Caco-2 (cell line): ENCODE measurements around the gene TMEM223. TPM values are rescaled to one million over a fixed set of nuclear protein-coding genes. Genes with fewer than 3 reads are reported as not detected.

ENCODE experiments used
- BruUV-seq: library from RNA; stranded (reverse); fragments of 400-500 nt; replicated peaks from 2 replicates; lab custom pipeline; 2021; lab: Mats Ljungman, UMichigan
- CTCF ChIA-PET: fragments of 300-600 bp; sonication (Branson Sonifier 250); formaldehyde crosslinking; loops from one replicate; lab custom pipeline; 2022; ENCODE audit warnings: antibody characterized with exemption; lab: Charles Lee
- POLR2A ChIA-PET: fragments of 300-600 bp; sonication (Branson Sonifier 250); formaldehyde crosslinking; loops from one replicate; lab custom pipeline; 2022; ENCODE audit warnings: antibody characterized with exemption; lab: Charles Lee
- DNase-seq, 2 experiments: peaks; one replicate each; pipeline versions ENCODE4 v3.0.0 to v3.0.0-alpha.2; 2020 to 2022
- H3K27me3 ChIP-seq: replicated peaks from 2 replicates; pipeline ENCODE4 v1.6.0; 2011; ENCODE audit warnings: low read length; ENCODE audit not compliant: control insufficient read depth, insufficient read depth
- H3K36me3 ChIP-seq: 2 replicates; pipeline ENCODE4 v1.5.1; 2011; ENCODE audit warnings: low read length; ENCODE audit not compliant: control insufficient read depth, insufficient read depth
- H3K4me1 ChIP-seq: fragments of 250-450 bp; sonication (Bioruptor Pico); 2 replicates; pipeline ENCODE4 v1.5.1; 2020; ENCODE audit warnings: mild to moderate bottlenecking
- H3K4me3 ChIP-seq: 2 replicates; pipeline ENCODE4 v1.5.1; 2011; ENCODE audit warnings: low read depth, mild to moderate bottlenecking, control low read depth, low read length
- H3K9me3 ChIP-seq: fragments of 250-450 bp; sonication (Bioruptor Pico); 2 replicates; pipeline ENCODE4 v1.5.1; 2020; ENCODE audit warnings: mild to moderate bottlenecking, moderate library complexity
- H3K27ac Mint-ChIP-seq: one replicate; pipeline ENCODE4 v1.8.0; 2022; ENCODE audit warnings: mixed read lengths; ENCODE audit not compliant: unreplicated experiment
- H3K27me3 Mint-ChIP-seq: one replicate; pipeline ENCODE4 v1.8.0; 2022; ENCODE audit warnings: mixed read lengths; ENCODE audit not compliant: insufficient read depth, unreplicated experiment
- H3K36me3 Mint-ChIP-seq: one replicate; pipeline ENCODE4 v1.8.0; 2022; ENCODE audit warnings: mild to moderate bottlenecking, mixed read lengths; ENCODE audit not compliant: insufficient read depth, unreplicated experiment
- H3K4me1 Mint-ChIP-seq: one replicate; pipeline ENCODE4 v1.8.0; 2022; ENCODE audit warnings: low read depth, mixed read lengths; ENCODE audit not compliant: unreplicated experiment
- H3K4me3 Mint-ChIP-seq: one replicate; pipeline ENCODE4 v1.8.0; 2022; ENCODE audit warnings: mild to moderate bottlenecking, moderate library complexity, mixed read lengths; ENCODE audit not compliant: unreplicated experiment
- H3K9me3 Mint-ChIP-seq: one replicate; pipeline ENCODE4 v1.8.0; 2022; ENCODE audit warnings: mixed read lengths; ENCODE audit not compliant: unreplicated experiment
- CTCF ChIP-seq, 2 experiments: fragments of 200-600 bp in 1 of 2; IDR thresholded peaks; 1 replicate in 1 of 2; 2 replicates in 1 of 2; pipeline versions ENCODE4 v1.5.1 to v1.8.0; 2011 to 2022; ENCODE audit warnings: antibody characterized with exemption in 1 of 2, control low read depth in 1 of 2, inconsistent platforms in 1 of 2, low read depth in 1 of 2, low read length in 1 of 2, mild to moderate bottlenecking in 1 of 2, moderate library complexity in 1 of 2; ENCODE audit not compliant: insufficient read depth in 1 of 2, severe bottlenecking in 1 of 2, unreplicated experiment in 1 of 2
- intact Hi-C: fragments of 100-400 bp; cut with micrococcal nuclease; formaldehyde crosslinking; loops from one replicate; pipeline ENCODE4 v1.10.0; 2022; ENCODE audit not compliant: unreplicated experiment
- total RNA-seq: library from RNA; stranded (reverse); gene quantifications from 2 replicates; pipeline ENCODE4 v1.2.3, GENCODE V29; 2022

The TMEM223 gene
- total RNA-seq, 1 experiment from 2014 or later = 22.7 TPM

- no peak for TF ChIP-seq CTCF (IDR thresholded peaks at IDR 0.05; ENCODE audit: insufficient read depth in 1 of 2, low read depth in 1 of 2, low read length in 1 of 2, severe bottlenecking in 1 of 2, unreplicated experiment in 1 of 2)
- Histone ChIP-seq H3K9me3 (no peaks in the 10 kb centered on the region), H3K4me3 (no peak overlapping the region), H3K4me1 (peaks cover 9% of the 10 kb centered on the region), H3K27me3 (no peaks in the 10 kb centered on the region), H3K36me3 (0 out of 2 replicates have a peak, but pooled peaks cover 6% of the 10 kb centered on the region)
- H3K36me3 Mint-ChIP-seq = peaks cover 70% of the 10 kb centered on the region
- CTCF ChIA-PET = interaction anchor here (0.8 kb wide), 1 partner anchor 67 kb away, joined by 3 read pairs; no protein-coding TSS in a partner anchor
- H3K4me1 Mint-ChIP-seq = peaks cover 9% of the 10 kb centered on the region
- intact Hi-C loops = no loop called here
- no peaks in the 10 kb centered on the region for H3K9me3 Mint-ChIP-seq
- BruUV-seq = no TSS peak
- no peak for DNase-seq
- no peaks in the 10 kb centered on the region for H3K27me3 Mint-ChIP-seq
- POLR2A ChIA-PET = interaction anchor here (0.8 kb wide), 1 partner anchor 42 kb away, joined by 3 read pairs; no protein-coding TSS in a partner anchor
- peak overlapping the region; percentile 91 for H3K4me3 Mint-ChIP-seq
- H3K27ac Mint-ChIP-seq = peak overlapping the region; percentile 93
Measured at GRCh38 chr11:62788991-62789390, 2.8 kb downstream of the TMEM223 start.

GRCh38 chr11:62787005-62787759, 4.6 kb downstream of the TMEM223 start, which contains the start of gene TMEM179B:
Gene TMEM179B, plus strand, starts transcription at chr11:62787402. Its CDS starts 30 bp downstream, at chr11:62787432.
- Histone ChIP-seq H3K36me3 (0 out of 2 replicates have a peak, but pooled peaks cover 6% of the 10 kb centered on the region), H3K27me3 (no peaks in the 10 kb centered on the region), H3K9me3 (no peaks in the 10 kb centered on the region), H3K4me3 (peak within 1 kb of the TSS; percentile 79), H3K4me1 (peaks cover 7% of the 10 kb centered on the region)
- DNase-seq = peak; percentile 98
- ChIA-PET POLR2A (interaction anchor here (0.6 to 2.5 kb wide), 20 partner anchors 9 to 1454 kb away, joined by 3 to 20 read pairs (median 6); partner anchors contain the start of genes B3GAT3, EEF1G, FKBP2 and HNRNPUL2), CTCF (interaction anchor here (0.5 to 2.3 kb wide), 40 partner anchors 9 to 220 kb away, joined by 3 to 48 read pairs (median 5); partner anchors contain the start of genes C11orf98, CSKMT, EEF1G and HNRNPUL2)
- Mint-ChIP-seq H3K27ac (peak within 1 kb of the TSS; percentile 95), H3K27me3 (no peaks in the 10 kb centered on the region), H3K36me3 (peaks cover 67% of the 10 kb centered on the region), H3K9me3 (no peaks in the 10 kb centered on the region), H3K4me1 (peaks cover 9% of the 10 kb centered on the region), H3K4me3 (peak within 1 kb of the TSS; percentile 91)
- intact Hi-C loops = loop anchor here (1.0 to 2.0 kb wide), 6 partner anchors 18 to 94 kb away; partner anchors contain the start of genes NXF1, POLR2G, SLC3A2 and STX5
- no TSS peak for BruUV-seq
- TF ChIP-seq CTCF (IDR thresholded peaks at IDR 0.05; ENCODE audit: insufficient read depth in 1 of 2, low read depth in 1 of 2, low read length in 1 of 2, severe bottlenecking in 1 of 2, unreplicated experiment in 1 of 2) = peak; percentile 24 to 82
